Muscle layer of duodenum (tissue), 2 donors: ENCODE measurements around the gene TTC8.
"Not testable (repeated sequence)": the region's sequence is repeated elsewhere in the genome, so short reads cannot be mapped to it uniquely, and the experiment has no call there.

Source experiments
- H3K27ac ChIP-seq: one replicate; pipeline ENCODE4 v1.7.0; 2013; ENCODE audit warnings: mild to moderate bottlenecking, low read length
- H3K27me3 ChIP-seq: one replicate; pipeline ENCODE4 v1.7.0; 2013; ENCODE audit warnings: low read depth, mild to moderate bottlenecking, control low read depth, low read length
- H3K36me3 ChIP-seq, 2 donors: one replicate each; pipeline ENCODE4 v1.7.0; 2013; ENCODE audit warnings: low read length in 2 of 2, control low read depth in 1 of 2, mild to moderate bottlenecking in 1 of 2; ENCODE audit not compliant: insufficient read depth in 2 of 2, control insufficient read depth in 1 of 2
- H3K4me1 ChIP-seq, 2 donors: one replicate each; pipeline ENCODE4 v1.7.0; 2013; ENCODE audit warnings: low read length in 2 of 2, mild to moderate bottlenecking in 2 of 2, control low read depth in 1 of 2, moderate library complexity in 1 of 2; ENCODE audit not compliant: insufficient read depth in 2 of 2, control insufficient read depth in 1 of 2
- H3K4me3 ChIP-seq, 2 donors: one replicate each; pipeline ENCODE4 v1.7.0; 2013; ENCODE audit warnings: low read length in 2 of 2, low read depth in 1 of 2, mild to moderate bottlenecking in 1 of 2
- H3K9me3 ChIP-seq, 2 donors: one replicate each; pipeline ENCODE4 v1.7.0; 2013; ENCODE audit warnings: low read length in 2 of 2, control low read depth in 1 of 2, mild to moderate bottlenecking in 1 of 2; ENCODE audit not compliant: control insufficient read depth in 1 of 2
- donor health status: healthy.

TTC8 gene

DNA sequence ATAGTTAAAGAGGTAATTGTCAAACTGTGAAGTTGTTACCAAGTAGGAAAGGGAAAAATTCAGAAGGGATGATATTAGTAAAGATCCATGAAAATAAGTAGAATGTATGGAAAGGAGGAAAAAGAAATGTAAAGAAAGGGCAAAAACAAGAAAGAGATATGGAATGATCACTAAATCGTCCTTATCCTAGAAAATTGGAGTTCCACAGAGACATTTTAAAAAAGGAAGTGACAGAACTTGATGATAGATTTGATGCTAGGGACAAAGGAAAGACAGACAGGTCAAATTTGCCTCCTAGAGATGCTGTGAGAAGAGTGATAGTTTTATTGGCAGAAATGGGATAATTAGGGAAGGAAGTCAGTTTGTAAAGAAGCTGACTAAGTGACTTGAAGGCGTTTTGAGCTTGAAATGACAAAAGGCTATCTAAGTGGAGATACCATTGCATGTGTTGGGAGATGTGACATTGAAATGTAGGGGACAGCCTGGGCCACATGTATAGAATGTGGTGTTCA is 20.6 kb downstream of the TTC8 start:
- Histone ChIP-seq H3K27ac (no peak overlapping the region), H3K4me1 (no peaks in the 10 kb centered on the region), H3K36me3 (peaks cover 0 to 9% of the 10 kb centered on the region in 2 donors), H3K4me3 (no peak overlapping the region), H3K27me3 (no peaks in the 10 kb centered on the region), H3K9me3 (no peaks in the 10 kb centered on the region)

- Histone ChIP-seq H3K27me3 (no peaks in the 10 kb centered on the region), H3K27ac (no peak overlapping the region), H3K36me3 (peaks cover 0 to 12% of the 10 kb centered on the region in 2 donors), H3K9me3 (no peaks in the 10 kb centered on the region), H3K4me3 (no peak overlapping the region), H3K4me1 (no peaks in the 10 kb centered on the region)
These were observed 24.1 kb downstream of the TTC8 start for GRCh38 chr14:88848571-88848970.

DNA sequence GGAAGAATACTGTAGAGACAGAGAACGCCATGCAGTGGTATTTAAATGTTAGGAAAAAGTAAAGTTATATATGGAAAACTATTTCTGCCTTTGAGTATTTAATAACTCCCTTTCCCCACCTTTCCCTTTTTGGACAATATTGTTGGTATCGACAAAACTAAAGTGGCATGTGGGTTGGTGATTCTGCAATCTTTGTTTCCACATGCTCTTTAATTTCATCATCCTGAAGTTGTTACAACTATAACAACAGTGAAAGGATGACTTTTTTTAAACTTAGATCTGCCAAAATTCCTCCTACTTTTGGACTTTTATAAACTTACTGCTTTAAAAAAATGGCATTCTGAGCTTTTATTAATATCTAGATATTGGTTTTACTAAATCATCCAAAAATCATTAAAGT is 25.3 kb downstream of the TTC8 start:
- Histone ChIP-seq H3K27ac (no peak overlapping the region), H3K36me3 (peaks cover 3 to 12% of the 10 kb centered on the region in 2 donors), H3K4me1 (no peaks in the 10 kb centered on the region), H3K27me3 (no peaks in the 10 kb centered on the region), H3K4me3 (no peak overlapping the region), H3K9me3 (no peaks in the 10 kb centered on the region)

DNA sequence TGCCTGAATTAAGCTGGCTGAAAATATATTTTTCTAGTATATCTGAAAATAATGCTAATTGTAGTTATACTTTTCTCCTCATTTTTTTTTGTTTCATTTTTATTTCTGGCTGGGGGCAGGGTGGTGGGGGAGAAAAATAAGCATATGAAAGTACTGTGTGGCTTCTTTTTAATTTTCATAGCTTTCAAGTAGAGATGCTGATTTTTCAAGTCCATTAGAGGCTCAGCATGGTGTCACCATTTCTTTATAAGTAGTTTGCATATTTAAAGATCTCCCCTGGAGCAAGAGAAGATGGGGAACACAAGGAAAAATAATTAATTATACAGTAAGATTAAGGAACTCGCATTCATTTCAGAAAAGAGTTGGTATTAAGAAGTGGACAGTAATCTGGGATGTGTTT is 27.1 kb downstream of the TTC8 start:
- H3K27ac ChIP-seq = no peak overlapping the region
- H3K36me3 ChIP-seq = peaks cover 3 to 9% of the 10 kb centered on the region in 2 donors
- H3K27me3 ChIP-seq = no peaks in the 10 kb centered on the region
- no peak overlapping the region for H3K4me3 ChIP-seq
- no peaks in the 10 kb centered on the region for H3K9me3 ChIP-seq
- no peaks in the 10 kb centered on the region for H3K4me1 ChIP-seq

GRCh38 chr14:88852632-88853031 is 28.2 kb downstream of the TTC8 start:
- H3K9me3 ChIP-seq = no peaks in the 10 kb centered on the region
- no peak overlapping the region for H3K4me3 ChIP-seq
- peaks cover 3 to 13% of the 10 kb centered on the region in 2 donors for H3K36me3 ChIP-seq
- no peaks in the 10 kb centered on the region for H3K4me1 ChIP-seq
- H3K27ac ChIP-seq = no peak overlapping the region
- H3K27me3 ChIP-seq = no peaks in the 10 kb centered on the region

DNA sequence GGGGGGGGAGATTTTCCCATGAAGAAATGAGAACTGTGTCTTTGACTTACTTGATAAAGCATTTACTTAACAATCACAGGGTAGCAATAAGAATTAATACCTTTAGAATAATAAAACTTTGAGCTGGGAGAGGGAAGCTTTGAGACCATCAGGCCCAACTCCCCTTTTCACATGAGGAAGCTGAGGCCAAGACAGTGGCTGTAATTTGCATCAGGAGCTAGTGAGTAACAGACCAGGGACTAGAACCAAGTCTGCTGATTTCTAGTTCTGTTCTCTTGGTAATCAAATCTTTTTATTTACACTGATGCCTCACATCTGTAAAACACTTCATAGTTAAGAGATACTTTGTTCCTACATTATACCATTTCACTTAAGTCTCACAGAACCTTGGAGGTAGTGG is 28.7 kb downstream of the TTC8 start:
- Histone ChIP-seq H3K9me3 (no peaks in the 10 kb centered on the region), H3K4me1 (no peaks in the 10 kb centered on the region), H3K27me3 (no peaks in the 10 kb centered on the region), H3K4me3 (no peak overlapping the region), H3K27ac (no peak overlapping the region), H3K36me3 (peaks cover 3 to 16% of the 10 kb centered on the region in 2 donors)

DNA sequence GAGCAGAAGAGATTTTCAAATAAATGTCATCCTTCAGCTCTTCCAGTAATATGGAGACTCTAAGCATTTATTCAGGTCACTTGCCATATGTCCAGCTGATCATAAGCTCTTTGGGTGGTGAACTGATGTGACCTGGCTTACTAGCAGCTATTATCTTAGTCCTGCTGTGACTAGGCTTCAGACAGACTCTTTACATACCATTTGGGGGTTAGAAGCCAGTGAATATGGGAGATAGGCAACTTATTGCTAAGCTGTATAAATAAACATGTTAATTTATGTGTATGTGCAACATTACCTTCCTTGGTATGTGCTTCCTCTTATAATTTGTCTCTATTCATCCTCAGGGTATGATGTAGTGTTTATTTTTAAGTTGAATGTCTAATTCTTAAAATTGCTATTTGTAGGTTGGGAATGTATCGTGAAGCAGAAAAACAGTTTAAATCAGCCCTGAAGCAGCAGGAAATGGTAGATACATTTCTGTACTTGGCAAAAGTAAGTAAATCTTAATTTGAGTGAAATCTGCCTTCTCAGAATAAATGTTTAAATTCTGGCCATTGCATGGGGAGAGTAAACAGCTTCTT is 32.4 kb downstream of the TTC8 start:
- Histone ChIP-seq H3K36me3 (peaks cover 3 to 30% of the 10 kb centered on the region in 2 donors), H3K27ac (no peak overlapping the region), H3K27me3 (no peaks in the 10 kb centered on the region), H3K9me3 (no peaks in the 10 kb centered on the region), H3K4me3 (no peak overlapping the region), H3K4me1 (no peaks in the 10 kb centered on the region)

- H3K9me3 ChIP-seq, H3K4me3 ChIP-seq, H3K4me1 ChIP-seq, H3K27me3 ChIP-seq, H3K27ac ChIP-seq: not testable (repeated sequence)
- peaks cover 3 to 28% of the 10 kb centered on the region in 2 donors for H3K36me3 ChIP-seq
These were observed 33.4 kb downstream of the TTC8 start for GRCh38 chr14:88857861-88858260.

- not testable (repeated sequence) for H3K4me3 ChIP-seq, H3K4me1 ChIP-seq, H3K27ac ChIP-seq, H3K27me3 ChIP-seq, H3K9me3 ChIP-seq
- H3K36me3 ChIP-seq = peaks cover 6 to 26% of the 10 kb centered on the region in 2 donors
These were observed 34.7 kb downstream of the TTC8 start for GRCh38 chr14:88859118-88859517.

GRCh38 chr14:88863167-88863566 is 38.7 kb downstream of the TTC8 start:
- H3K9me3 ChIP-seq = no peaks in the 10 kb centered on the region
- H3K27ac ChIP-seq = no peak overlapping the region
- H3K36me3 ChIP-seq = peaks cover 5 to 19% of the 10 kb centered on the region in 2 donors
- H3K27me3 ChIP-seq = no peaks in the 10 kb centered on the region
- H3K4me3 ChIP-seq = no peak overlapping the region
- H3K4me1 ChIP-seq = no peaks in the 10 kb centered on the region

DNA sequence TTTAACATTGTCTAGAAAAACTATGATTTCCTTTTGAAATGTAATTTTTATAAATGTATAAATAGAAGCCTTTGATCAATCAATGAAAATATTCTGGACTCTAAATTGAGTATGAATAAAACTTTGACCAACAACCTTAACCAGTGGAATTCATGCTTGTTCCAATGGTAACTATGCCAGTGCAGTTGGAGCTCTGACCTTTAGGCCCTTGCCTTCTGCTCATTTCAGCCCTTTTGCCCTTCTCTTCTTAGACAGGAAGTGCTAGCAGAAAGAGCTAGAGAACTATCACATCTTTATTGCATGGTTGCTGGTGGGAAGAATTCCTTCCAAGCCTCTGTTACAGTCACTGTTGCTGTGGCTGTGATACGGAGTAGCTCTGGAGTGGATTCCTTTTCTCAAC is 39.7 kb downstream of the TTC8 start:
- Histone ChIP-seq H3K36me3 (peaks cover 5 to 13% of the 10 kb centered on the region in 2 donors), H3K4me3 (no peak overlapping the region), H3K27me3 (no peaks in the 10 kb centered on the region), H3K9me3 (no peaks in the 10 kb centered on the region), H3K4me1 (no peaks in the 10 kb centered on the region), H3K27ac (no peak overlapping the region)

GRCh38 chr14:88866305-88866704 is 41.9 kb downstream of the TTC8 start:
- H3K9me3 ChIP-seq = no peaks in the 10 kb centered on the region
- H3K36me3 ChIP-seq = peaks cover 15 to 29% of the 10 kb centered on the region in 2 donors
- H3K27me3 ChIP-seq = no peaks in the 10 kb centered on the region
- no peak overlapping the region for H3K27ac ChIP-seq
- no peaks in the 10 kb centered on the region for H3K4me1 ChIP-seq
- no peak overlapping the region for H3K4me3 ChIP-seq
